Heart left ventricle (tissue), 16 donors: ENCODE measurements around the gene STAM. TPM values are rescaled to one million over a fixed set of nuclear protein-coding genes. Genes with fewer than 3 reads are reported as not detected.
A peak's percentile ranks its signal among the peaks of the same experiment; 100 is the strongest.

Source experiments
- ATAC-seq, 4 donors: fragments of 200-7000 bp; cut with Tn5 transposase; one replicate each; pipeline ENCODE4 v1.9.1; 2020 to 2022; ENCODE audit warnings: moderate library complexity in 4 of 4, mild to moderate bottlenecking in 3 of 4, moderate number of reproducible peaks in 1 of 4
- DNase-seq, 5 donors: peaks; one replicate each; pipeline ENCODE4 v3.0.0-alpha.2; 2020
- H3K27ac ChIP-seq, 12 donors: fragments of 200-600 bp; sonication (generic) in 4 of 12; one replicate each; pipeline versions ENCODE4 v1.5.0 to v1.8.0; 2016 to 2022; ENCODE audit warnings: mild to moderate bottlenecking in 2 of 12
- H3K27me3 ChIP-seq, 9 donors: fragments of 200-600 bp; sonication (generic) in 2 of 9; one replicate each; pipeline versions ENCODE4 v1.5.1 to v1.8.0; 2016 to 2022; ENCODE audit warnings: mild to moderate bottlenecking in 3 of 9
- H3K36me3 ChIP-seq, 9 donors: fragments of 200-600 bp; sonication (generic) in 2 of 9; one replicate each; pipeline versions ENCODE4 v1.5.0 to v1.8.0; 2018 to 2022; ENCODE audit warnings: mild to moderate bottlenecking in 2 of 9
- H3K4me1 ChIP-seq, 12 donors: fragments of 200-600 bp; sonication (generic) in 4 of 12; one replicate each; pipeline versions ENCODE4 v1.5.0 to v1.8.0; 2016 to 2022; ENCODE audit warnings: mild to moderate bottlenecking in 3 of 12
- H3K4me3 ChIP-seq, 12 donors: fragments of 200-600 bp; sonication (generic) in 4 of 12; one replicate each; pipeline versions ENCODE4 v1.5.0 to v1.8.0; 2017 to 2022; ENCODE audit warnings: mild to moderate bottlenecking in 9 of 12, moderate library complexity in 4 of 12
- H3K9me3 ChIP-seq, 12 donors: fragments of 200-600 bp; sonication (generic) in 4 of 12; one replicate each; pipeline versions ENCODE4 v1.5.0 to v1.8.0; 2016 to 2022; ENCODE audit warnings: mild to moderate bottlenecking in 1 of 12
- CTCF ChIP-seq, 12 donors: fragments of 200-600 bp; sonication (generic) in 4 of 12; IDR thresholded peaks; one replicate each; pipeline versions ENCODE4 v1.5.0 to v1.8.0; 2018 to 2022; ENCODE audit warnings: antibody characterized with exemption in 12 of 12, mild to moderate bottlenecking in 5 of 12
- POLR2A ChIP-seq, 2 donors: fragments of 450-650 bp; IDR thresholded peaks; one replicate each; pipeline ENCODE4 v1.6.1; 2017; ENCODE audit warnings: antibody characterized with exemption in 2 of 2, mild to moderate bottlenecking in 2 of 2, moderate library complexity in 2 of 2
- WGBS, 4 donors: extraction: QIAGEN DNeasy Blood & Tissue Kit in 2 of 4; methylation state at CpG; one replicate each; pipeline versions ENCODE4 v1.1.5 to v1.1.7; 2013 to 2018; 5-methylcytosine and 5-hydroxymethylcytosine counted together
- intact Hi-C, 10 donors: fragments of 100-400 bp; cut with DNase I; formaldehyde crosslinking; loops; one replicate each; pipeline versions ENCODE4 v1.11.1 to v1.14.2; 2022
- polyA plus RNA-seq, 2 donors: library from polyadenylated mRNA; stranded (reverse); fragments of 200-250 nt; gene quantifications; one replicate each; pipeline ENCODE4 v1.2.3, GENCODE V29; 2013
- total RNA-seq, 9 donors: library from RNA; depleted of rRNA in 2 of 9; stranded (reverse); fragments of >200 nt in 2 of 9; fragmentation: NEBNext Ultra II Directional in 3 of 9; extraction: Animal tissue kit (Norgen Biotek cat#: 25700) in 3 of 9; gene quantifications; one replicate each; pipeline versions ENCODE4 v1.1.0 to v1.2.4, GENCODE V29; 2016 to 2023
- donor health status: ischemic (EF 13 %, LVEDD 7.1; RV severe dilation, severe dysfunction).
- donor health status: healthy with polysubstance abuse.
- donor health status: DM: no; HTN: yes; CAD: no.
- donor health status: DM: no; HTN: no; CAD: no.
- donor health status: ischemic (EF 25% LVEDD 6.9; RV normal size, moderate dysfunction).
- donor health status: ischemic (EF 25% LVEDD 5.7; RV mildly dilated, moderate dysfunction).
- donor health status: healthy.
- donor health status: DM: yes; HTN: yes; CAD: no.
- donor health status: ischemic (EF 35%, LVEDD 5.7; RV mildly dilated, moderate dysfunction).
- donor health status: nonischemic (EF 11% LVEDD 7.7; RV severe dilation, severe dysfunction).
- donor health status: DM: yes; HTN: yes; CAD: no.
- donor health status: PGD.
- donor health status: ischemic (EF 29% LVEDD 5.4; RV normal size, mild dysfunction).
- donor health status: nonischemic (EF 23%, LVEDD 6.1; RV moderate dilation, normal function).

Gene STAM
- total and polyA plus RNA-seq, 11 donors, result 10.9 to 40.0 (median 31.8) TPM

GRCh38 chr10:17744341-17744861 lies 100.5 kb downstream of the STAM start:
- TF ChIP-seq CTCF (IDR thresholded peaks at IDR 0.05), result no peak
- TF ChIP-seq POLR2A (IDR thresholded peaks at IDR 0.05), result no peak
- Histone ChIP-seq H3K9me3 (no peaks in the 10 kb centered on the region), H3K4me1 (peaks cover 0 to 29% (median 4%) of the 10 kb centered on the region in 12 donors), H3K27ac (peak overlapping the region in 2 of 12 donors; percentile 17 to 67), H3K36me3 (no peaks in the 10 kb centered on the region), H3K4me3 (no peak overlapping the region), H3K27me3 (no peaks in the 10 kb centered on the region)
- intact Hi-C loops, result loop anchor here in 3 of 10 donors (2.0 to 5.0 kb wide), 2 partner anchors 137 to 138 kb away; no protein-coding TSS in a partner anchor
- ATAC-seq (peak in 2 of 4 donors; percentile 12 to 65), DNase-seq (no peak)
- 51 to 62% (median 55%) methylated on average over 6 of the region's 6 CpGs for WGBS, 4 donors

GRCh38 chr10:17747883-17748550 lies 104.1 kb downstream of the STAM start:
- Histone ChIP-seq H3K36me3 (no peaks in the 10 kb centered on the region), H3K4me3 (no peak overlapping the region), H3K27me3 (no peaks in the 10 kb centered on the region), H3K27ac (no peak overlapping the region), H3K9me3 (no peaks in the 10 kb centered on the region), H3K4me1 (peaks cover 0 to 24% (median 2%) of the 10 kb centered on the region in 12 donors)
- ATAC-seq, result peak in 2 of 4 donors; percentile 42
- WGBS, 4 donors, result 74 to 82% (median 82%) methylated on average over 10 of the region's 10 CpGs
- TF ChIP-seq POLR2A (IDR thresholded peaks at IDR 0.05), result no peak
- TF ChIP-seq CTCF (IDR thresholded peaks at IDR 0.05), result no peak
- intact Hi-C loops, result loop anchor here in 1 of 10 donors (5.0 kb wide), 1 partner anchor 624 kb away; no protein-coding TSS in a partner anchor
- DNase-seq, result no peak

DNA sequence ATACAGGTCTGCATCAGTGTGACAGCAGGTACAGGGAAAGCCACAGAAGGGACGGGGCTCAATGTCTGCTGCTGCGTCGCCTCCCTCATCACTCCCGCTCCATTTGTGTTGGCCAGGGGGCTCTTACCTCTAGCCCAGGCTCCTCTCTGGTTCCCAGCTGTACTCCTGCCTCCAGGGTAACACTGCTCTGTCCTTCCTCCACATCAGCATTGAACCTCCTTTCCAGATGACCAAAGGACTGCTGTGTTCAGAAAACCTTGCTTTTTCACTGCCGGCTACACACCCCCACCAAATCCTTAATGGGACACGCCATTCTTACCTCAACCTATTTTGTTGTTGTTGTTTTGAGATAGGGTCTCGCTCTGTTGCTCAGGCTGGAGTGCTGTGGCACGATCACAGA lies 105.9 kb downstream of the STAM start:
- Histone ChIP-seq H3K4me1 (peaks cover 0 to 6% (median 0%) of the 10 kb centered on the region in 12 donors), H3K27me3 (no peaks in the 10 kb centered on the region), H3K4me3 (no peak overlapping the region), H3K27ac (no peak overlapping the region), H3K9me3 (no peaks in the 10 kb centered on the region), H3K36me3 (no peaks in the 10 kb centered on the region)
- no peak for ATAC-seq
- 94 to 96% (median 96%) methylated on average over 8 of the region's 8 CpGs for WGBS, 4 donors
- intact Hi-C loops, result loop anchor here in 1 of 10 donors (5.0 kb wide), 1 partner anchor 622 kb away; no protein-coding TSS in a partner anchor
- no peak for DNase-seq
- TF ChIP-seq POLR2A (IDR thresholded peaks at IDR 0.05), result no peak
- TF ChIP-seq CTCF (IDR thresholded peaks at IDR 0.05), result no peak

GRCh38 chr10:17751781-17752445 lies 108.0 kb downstream of the STAM start, which contains the start of gene TMEM236:
Gene TMEM236 (plus strand): TSS chr10:17752201. CDS start chr10:17752296, 95 bp downstream.
- WGBS, 4 donors, result 68 to 83% (median 79%) methylated on average over 9 of the region's 9 CpGs
- H3K27me3 ChIP-seq, result no peaks in the 10 kb centered on the region
- no peak for DNase-seq
- H3K9me3 ChIP-seq, result no peaks in the 10 kb centered on the region
- no peak for ATAC-seq
- no peak within 1 kb of the TSS for H3K4me3 ChIP-seq
- TF ChIP-seq POLR2A (IDR thresholded peaks at IDR 0.05), result no peak
- TF ChIP-seq CTCF (IDR thresholded peaks at IDR 0.05), result no peak
- no peaks in the 10 kb centered on the region for H3K36me3 ChIP-seq
- H3K27ac ChIP-seq, result no peak within 1 kb of the TSS
- intact Hi-C loops, result no loop called here
- H3K4me1 ChIP-seq, result peaks cover 0 to 4% (median 0%) of the 10 kb centered on the region in 12 donors
